Measurements from ENCODE around the gene RNU5D-1.
"Not testable (repeated sequence)": the region's sequence is repeated elsewhere in the genome, so short reads cannot be mapped to it uniquely, and the experiment has no call there.

RNU5D-1 gene

DNA sequence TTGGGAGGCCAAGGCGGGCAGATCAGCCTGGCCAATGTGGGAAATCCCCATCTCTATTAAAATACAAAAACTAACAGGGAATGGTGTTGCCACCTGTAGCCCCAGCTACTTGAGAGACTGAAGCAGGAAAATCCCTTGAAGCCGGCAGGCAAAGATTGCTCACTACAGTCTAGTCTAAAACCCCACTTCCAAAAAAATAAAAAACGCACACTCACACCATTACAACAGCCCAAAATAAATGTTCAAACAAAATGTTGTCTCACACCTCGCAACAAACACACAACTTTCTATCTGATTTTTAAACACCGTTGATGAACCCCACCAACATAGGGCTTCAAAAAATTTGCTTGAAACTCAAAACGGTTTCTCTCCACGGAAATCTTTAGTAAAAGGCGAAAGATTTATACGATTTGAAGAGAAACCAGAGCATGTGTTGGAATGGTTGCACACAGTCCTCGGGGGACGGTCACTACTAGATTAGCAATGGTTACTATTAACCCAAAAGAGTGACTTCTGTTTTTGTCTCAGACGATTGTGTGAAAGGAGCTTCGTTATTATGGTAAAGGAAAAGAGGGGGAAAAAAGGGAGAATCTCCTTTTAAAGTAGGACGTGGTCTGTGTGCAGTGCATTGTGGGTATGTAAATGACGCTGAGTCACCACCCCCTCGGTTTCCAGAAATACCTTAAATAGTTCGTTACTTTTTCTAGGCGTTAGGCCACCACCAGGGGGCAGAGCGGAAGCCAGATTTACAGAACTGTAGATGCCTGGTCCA lies at the start of gene RNU5D-1:
RNU5D-1 (minus strand) TSS at position 430 of the 772 bp plus-strand sequence.
- DNase-seq, result peak; percentile 98

DNA sequence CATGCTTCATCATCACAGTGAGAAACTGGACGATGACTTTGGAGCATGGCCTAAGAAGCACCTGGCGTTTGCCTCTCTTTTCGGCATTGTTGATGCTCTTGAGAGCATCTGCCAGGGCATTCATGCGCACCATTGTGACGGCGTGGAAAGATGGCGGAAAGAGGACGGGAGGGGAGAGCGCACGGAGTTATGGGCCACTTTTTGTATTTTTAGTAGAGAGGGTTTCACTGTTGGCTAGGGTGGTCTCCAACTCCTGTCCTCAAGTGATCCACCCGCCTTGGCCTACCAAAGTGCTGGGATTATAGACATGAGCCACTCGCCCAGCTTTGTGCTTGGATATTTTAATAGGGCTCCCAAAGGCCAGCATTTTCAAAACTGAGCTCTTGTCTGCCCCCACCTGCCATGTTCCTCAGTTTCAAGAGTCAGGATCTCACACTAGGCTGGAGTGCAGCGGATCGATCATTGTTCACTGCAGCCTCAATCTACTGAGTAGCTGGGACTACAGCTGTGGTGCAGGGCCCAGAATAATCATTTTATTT lies 49.7 kb upstream of the RNU5D-1 start:
- no peak for DNase-seq

DNA sequence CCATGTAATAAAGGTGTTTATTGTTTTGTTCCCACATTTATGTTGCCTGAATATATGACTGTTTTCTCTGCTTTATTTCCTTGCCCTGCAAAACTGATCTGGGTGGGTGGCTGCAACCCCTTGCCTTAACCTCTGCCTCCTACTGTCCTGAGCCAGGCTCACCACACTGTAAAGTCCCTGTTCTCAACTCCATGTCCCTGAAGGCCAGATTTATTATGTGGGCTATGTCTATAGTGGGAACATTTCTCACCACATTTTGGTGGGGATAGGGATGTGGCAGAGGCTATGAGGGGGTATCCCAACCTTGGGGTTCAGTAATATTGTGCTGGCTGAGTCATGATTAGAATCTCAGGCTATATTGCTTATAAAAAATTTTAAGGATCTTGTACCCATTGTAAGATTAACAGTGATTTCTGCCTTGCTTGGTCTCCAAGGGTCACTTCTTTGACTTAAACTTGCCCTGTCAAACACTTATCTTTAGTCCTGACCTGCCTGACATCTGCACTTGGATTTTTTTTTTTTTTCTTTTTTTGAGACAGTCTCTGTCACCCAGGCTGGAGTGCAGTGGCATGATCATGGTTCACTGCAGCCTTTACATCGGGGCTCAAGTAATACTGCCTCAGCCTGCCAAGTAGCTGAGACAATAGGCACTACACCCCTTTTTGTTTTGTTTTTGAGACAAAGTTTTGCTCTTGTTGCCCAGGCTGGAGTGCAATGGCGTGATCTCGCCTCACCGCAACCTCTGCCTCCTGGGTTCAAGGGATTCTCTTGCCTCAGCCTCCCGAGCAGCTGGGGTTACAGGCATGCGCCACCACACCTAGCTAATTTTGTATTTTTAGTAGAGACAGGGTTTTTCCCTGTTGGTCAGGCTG lies 48.0 kb upstream of the RNU5D-1 start:
- no peak for DNase-seq

GRCh38 chr1:44777969-44778635 lies 47.1 kb upstream of the RNU5D-1 start:
- DNase-seq, result no peak

- no peak for DNase-seq
These were observed 46.6 kb upstream of the RNU5D-1 start for GRCh38 chr1:44777547-44777946.

- DNase-seq, result no peak
These were observed 45.7 kb upstream of the RNU5D-1 start for GRCh38 chr1:44776730-44777068.

- DNase-seq, result peak; percentile 52
These were observed 45.2 kb upstream of the RNU5D-1 start for GRCh38 chr1:44775930-44776729.

DNA sequence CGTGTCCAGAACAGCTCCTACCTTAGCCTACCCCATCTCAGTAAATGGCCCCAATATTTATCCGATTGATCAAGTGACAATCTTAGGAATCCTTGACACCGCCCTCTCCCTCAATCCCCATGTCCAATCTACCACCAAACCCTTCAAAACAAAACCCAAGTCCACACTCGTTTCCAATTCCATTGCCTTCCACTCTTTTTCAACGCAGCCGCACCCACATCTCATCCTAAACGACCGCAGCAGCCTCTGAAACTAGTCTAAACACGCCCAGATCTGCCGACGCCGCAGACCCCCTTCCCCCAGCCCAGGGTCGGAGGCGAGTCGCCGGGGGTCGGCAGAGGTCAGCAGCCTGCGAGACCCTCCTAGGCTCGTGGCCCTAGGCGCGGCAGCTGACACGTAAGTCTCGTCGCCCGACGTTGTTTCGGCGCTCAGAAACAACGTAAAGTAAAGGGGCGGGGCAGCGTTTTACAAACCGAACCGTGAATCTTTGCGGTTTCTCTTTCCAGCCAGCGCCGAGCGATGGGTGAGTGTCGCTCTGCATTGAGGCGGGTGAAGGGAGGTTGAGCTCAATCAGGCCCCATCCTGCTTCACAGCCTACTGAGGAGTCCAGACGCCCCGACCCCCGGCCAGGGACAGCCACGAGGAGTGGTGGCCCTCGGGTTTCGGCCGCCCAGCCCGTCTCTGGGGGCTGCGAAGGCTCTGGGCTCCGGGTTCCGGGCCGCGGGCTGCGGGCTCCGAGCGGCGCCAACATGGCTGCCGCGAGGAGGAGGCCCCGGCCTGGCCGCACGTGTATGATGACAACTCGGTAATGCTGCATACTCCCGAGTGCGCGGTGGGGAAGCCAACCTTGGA lies 44.3 kb upstream of the RNU5D-1 start, which contains the start of gene RPS8:
RPS8 (plus strand) TSS at position 463 of the 852 bp plus-strand sequence; CDS start at position 520, 57 bp downstream.
- peak; percentile 94 for DNase-seq

DNA sequence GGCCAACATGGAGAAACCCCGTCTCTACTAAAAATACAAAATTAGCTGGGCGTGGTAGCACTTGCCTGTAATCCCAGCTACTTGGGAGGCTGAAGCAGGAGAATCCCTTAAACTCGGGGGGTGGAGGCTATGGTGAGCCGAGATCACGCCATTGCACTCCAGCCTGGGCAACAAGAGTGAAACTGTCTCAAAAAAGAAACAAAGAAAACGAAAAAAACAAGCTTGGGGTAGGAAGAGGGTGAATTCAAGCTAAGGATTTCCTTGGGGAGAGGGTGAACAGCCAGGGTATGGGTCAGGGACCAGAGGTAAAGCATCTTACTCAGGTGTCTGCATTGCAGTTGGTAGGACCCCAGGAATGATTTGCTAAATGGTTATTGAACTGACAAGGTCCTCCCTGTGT lies 35.5 kb upstream of the RNU5D-1 start:
- not testable (repeated sequence) for DNase-seq

DNA sequence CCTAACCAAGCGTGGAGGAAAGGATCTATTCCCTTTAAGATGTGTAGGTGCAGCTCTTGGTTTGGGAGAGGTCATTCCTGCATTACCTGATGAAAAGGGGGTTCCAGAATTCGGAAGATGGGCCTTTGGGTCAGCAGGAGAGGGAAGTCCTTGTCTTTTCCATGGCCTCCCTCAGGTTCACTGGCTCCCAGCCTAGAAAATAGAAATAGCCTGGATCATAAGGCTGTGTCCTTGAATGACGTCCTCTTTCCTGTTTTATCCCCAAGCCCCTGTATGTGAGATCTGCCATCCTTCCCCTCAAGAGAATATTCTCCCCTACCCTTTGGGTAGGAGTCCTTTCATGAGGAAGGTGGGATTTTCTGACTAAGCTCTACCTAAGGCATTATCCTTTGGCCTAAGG lies 29.9 kb upstream of the RNU5D-1 start:
- DNase-seq, result no peak

DNA sequence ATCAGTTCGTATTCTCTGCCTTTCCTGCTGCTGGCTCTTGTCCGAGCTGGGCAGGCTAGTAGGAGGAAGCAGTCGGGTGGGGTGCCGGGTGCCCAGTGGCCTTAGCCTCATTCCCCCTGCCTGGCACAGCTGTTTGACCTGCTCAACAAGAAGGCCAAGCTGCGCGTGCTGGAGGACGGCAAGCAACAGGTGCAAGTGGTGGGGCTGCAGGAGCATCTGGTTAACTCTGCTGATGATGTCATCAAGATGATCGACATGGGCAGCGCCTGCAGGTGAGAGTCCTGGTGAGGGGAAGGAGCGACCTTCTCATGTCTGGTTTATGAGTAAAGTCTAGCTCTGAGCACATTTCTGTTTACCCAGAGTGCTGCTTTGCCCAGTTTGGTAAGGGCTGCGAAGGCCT lies 28.1 kb upstream of the RNU5D-1 start:
- no peak for DNase-seq

GRCh38 chr1:44757420-44757819 lies 26.4 kb upstream of the RNU5D-1 start:
- DNase-seq, result no peak

GRCh38 chr1:44747878-44748277 lies 16.9 kb upstream of the RNU5D-1 start:
- DNase-seq, result no peak

DNA sequence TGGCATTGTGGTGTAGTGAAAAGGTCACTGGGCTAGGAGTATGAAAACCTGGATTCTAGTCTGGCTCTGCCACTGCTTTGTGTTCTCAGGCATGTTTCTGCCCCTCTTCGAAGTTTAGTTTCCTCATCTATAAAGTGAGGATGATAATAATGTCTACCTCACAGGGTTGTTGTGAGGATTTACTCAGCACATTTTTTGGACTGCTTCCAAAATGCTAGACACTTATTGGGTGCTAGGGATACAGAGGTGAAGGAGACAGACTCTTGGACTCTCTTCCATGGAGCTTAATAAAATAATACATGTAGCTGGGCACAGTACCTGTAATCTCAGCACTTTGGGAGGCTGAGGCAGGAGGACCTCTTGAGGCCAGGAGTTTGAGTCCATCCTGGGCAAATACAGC lies 12.2 kb upstream of the RNU5D-1 start:
- no peak for DNase-seq

GRCh38 chr1:44740179-44740617 lies 9.2 kb upstream of the RNU5D-1 start:
- DNase-seq, result no peak

GRCh38 chr1:44739307-44740178 lies 8.6 kb upstream of the RNU5D-1 start, which contains the start of gene KIF2C:
TSS of gene KIF2C (plus strand) at chr1:44739837. CDS start at chr1:44739933, 96 bp downstream.
- peak; percentile 99 for DNase-seq

GRCh38 chr1:44738953-44739306 lies 8.0 kb upstream of the RNU5D-1 start:
- DNase-seq, result not testable (repeated sequence)

DNA sequence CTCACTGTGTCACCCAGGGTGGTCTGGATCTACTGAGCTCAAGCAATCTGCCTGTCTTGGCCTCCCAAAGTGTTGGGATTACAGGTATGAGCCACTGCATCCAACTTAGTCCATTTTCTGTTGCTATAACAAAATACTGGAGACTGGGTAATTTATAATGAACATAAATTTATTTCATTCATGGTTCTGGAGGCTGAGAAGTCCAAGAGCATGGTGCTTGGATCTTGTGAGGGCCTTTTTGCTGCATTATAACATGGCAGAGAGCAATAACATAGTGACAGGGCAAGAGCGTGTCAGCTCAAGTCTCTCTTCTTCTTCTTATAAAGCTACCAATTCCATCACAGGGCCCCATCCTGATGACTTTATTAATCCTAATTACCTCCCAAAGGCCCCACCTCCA lies 5.0 kb upstream of the RNU5D-1 start:
- DNase-seq, result no peak

DNA sequence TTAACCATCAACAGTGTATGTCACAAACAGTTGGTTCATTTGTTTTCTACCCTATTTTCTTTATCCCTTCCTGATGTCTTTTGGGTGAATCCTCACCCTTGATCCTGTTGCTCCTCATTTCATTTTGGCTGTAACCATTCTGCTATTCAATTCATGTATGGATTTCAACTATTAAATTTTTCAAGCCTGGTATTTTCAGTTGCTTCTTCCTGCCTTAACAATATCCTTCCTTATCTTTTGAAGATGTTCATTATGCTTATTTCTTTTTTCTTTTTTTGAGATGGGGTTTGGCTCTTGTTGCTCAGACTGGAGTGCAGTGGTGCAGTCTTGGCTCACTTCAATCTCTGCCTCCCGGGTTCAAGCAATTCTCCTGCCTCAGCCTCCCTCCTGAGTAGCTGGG lies 2.8 kb upstream of the RNU5D-1 start:
- no peak for DNase-seq

GRCh38 chr1:44733365-44733764 lies 2.4 kb upstream of the RNU5D-1 start:
- no peak for DNase-seq
